B cell (primary cell): Measurements from ENCODE around the gene HDGF. TPM values are rescaled to one million over a fixed set of nuclear protein-coding genes. Genes with fewer than 3 reads are reported as not detected.

Source experiments
- ATAC-seq: fragments of 200-7000 bp; cut with Tn5 transposase; one replicate; pipeline ENCODE4 v1.10.0; 2021; ENCODE audit warnings: low read depth, mild to moderate bottlenecking, moderate number of reproducible peaks, moderate library complexity
- CTCF ChIA-PET: fragments of 350-600 bp; sonication (Branson Sonifier 250); formaldehyde crosslinking; loops from one replicate; lab custom pipeline; 2021; ENCODE audit warnings: antibody characterized with exemption, inconsistent platforms; lab: Charles Lee
- POLR2A ChIA-PET: fragments of 350-600 bp; sonication (Branson Sonifier 250); formaldehyde crosslinking; loops from one replicate; lab custom pipeline; 2021; ENCODE audit warnings: antibody characterized with exemption; lab: Charles Lee
- DNase-seq: peaks from one replicate; pipeline ENCODE4 v3.0.0; 2013
- H2AFZ ChIP-seq: 2 replicates; pipeline ENCODE4 v1.6.1; 2012; ENCODE audit warnings: mild to moderate bottlenecking, low read depth, low read length; ENCODE audit not compliant: insufficient read depth, poor library complexity, severe bottlenecking
- H3K27ac ChIP-seq, 2 donors: 1 replicate in 1 of 2; 2 replicates in 1 of 2; pipeline ENCODE4 v1.5.1; 2012 to 2013; ENCODE audit warnings: low read length in 2 of 2, mild to moderate bottlenecking in 2 of 2, moderate library complexity in 1 of 2
- H3K27me3 ChIP-seq, 4 experiments: fragments of 200-600 bp in 1 of 4; sonication (generic) in 1 of 4; replicated peaks in 1 of 4; 1 replicate in 2 of 4; 2 replicates in 2 of 4; pipeline versions ENCODE4 v1.6.1 to v1.7.0; 2013 to 2016; ENCODE audit warnings: low read length in 3 of 4, mild to moderate bottlenecking in 2 of 4, mixed read lengths in 1 of 4, moderate library complexity in 1 of 4; ENCODE audit not compliant: insufficient read depth in 4 of 4, control insufficient read depth in 3 of 4; ENCODE audit errors: control extremely low read depth in 1 of 4
- H3K36me3 ChIP-seq, 2 experiments: replicated peaks in 1 of 2; 1 replicate in 1 of 2; 2 replicates in 1 of 2; pipeline versions ENCODE4 v1.6.1 to v1.7.1; 2013; ENCODE audit warnings: low read length in 1 of 2; ENCODE audit not compliant: insufficient read depth in 2 of 2, control insufficient read depth in 1 of 2; ENCODE audit errors: control extremely low read depth in 1 of 2, extremely low read depth in 1 of 2
- H3K4me1 ChIP-seq, 2 donors: fragments of 200-600 bp in 1 of 2; sonication (generic) in 1 of 2; 1 replicate in 1 of 2; 2 replicates in 1 of 2; pipeline versions ENCODE4 v1.5.1 to v1.6.1; 2013 to 2017; ENCODE audit warnings: low read length in 2 of 2; ENCODE audit not compliant: control insufficient read depth in 2 of 2, insufficient read depth in 2 of 2
- H3K4me2 ChIP-seq: replicated peaks from 2 replicates; pipeline ENCODE3; 2012; ENCODE audit warnings: mild to moderate bottlenecking, low read depth, low read length; ENCODE audit not compliant: poor library complexity, severe bottlenecking
- H3K4me3 ChIP-seq, 5 experiments: fragments of 200-600 bp in 1 of 5; sonication (generic) in 1 of 5; 1 replicate in 3 of 5; 2 replicates in 2 of 5; pipeline versions ENCODE4 v1.5.1 to v1.7.0; 2011 to 2016; ENCODE audit warnings: low read length in 4 of 5, mild to moderate bottlenecking in 4 of 5, low read depth in 2 of 5, control low read depth in 1 of 5, moderate library complexity in 1 of 5; ENCODE audit not compliant: insufficient read depth in 1 of 5; ENCODE audit errors: control extremely low read depth in 1 of 5, extremely low read depth in 1 of 5
- H3K79me2 ChIP-seq: fragments of 200-600 bp; sonication (generic); one replicate; pipeline ENCODE4 v1.6.0; 2016; ENCODE audit warnings: low read length; ENCODE audit not compliant: control insufficient read depth, insufficient read depth
- H3K9ac ChIP-seq: fragments of 200-600 bp; sonication (generic); 2 replicates; pipeline ENCODE4 v1.6.1; 2017; ENCODE audit warnings: mild to moderate bottlenecking, low read length, moderate library complexity
- H3K9me3 ChIP-seq, 3 donors: one replicate each; pipeline versions ENCODE4 v1.6.1 to v1.7.1; 2013; ENCODE audit warnings: low read length in 2 of 3; ENCODE audit not compliant: control insufficient read depth in 2 of 3, insufficient read depth in 1 of 3; ENCODE audit errors: control extremely low read depth in 1 of 3
- H4K20me1 ChIP-seq: 2 replicates; pipeline ENCODE4 v1.6.0; 2012; ENCODE audit warnings: mild to moderate bottlenecking, low read length; ENCODE audit not compliant: insufficient read depth, control insufficient read depth, poor library complexity, severe bottlenecking
- H3K27ac Mint-ChIP-seq: one replicate; pipeline ENCODE4 v1.8.0; 2021; ENCODE audit warnings: mixed read lengths
- H3K27me3 Mint-ChIP-seq: one replicate; pipeline ENCODE4 v1.8.0; 2021; ENCODE audit warnings: mixed read lengths
- H3K4me1 Mint-ChIP-seq: one replicate; pipeline ENCODE4 v1.8.0; 2021; ENCODE audit warnings: mixed read lengths
- H3K4me3 Mint-ChIP-seq: one replicate; pipeline ENCODE4 v1.8.0; 2021; ENCODE audit warnings: mixed read lengths
- H3K9me3 Mint-ChIP-seq: one replicate; pipeline ENCODE4 v1.8.0; 2022; ENCODE audit warnings: mixed read lengths; ENCODE audit not compliant: insufficient read depth
- EZH2 ChIP-seq: IDR thresholded peaks from 2 replicates; pipeline ENCODE4 v1.6.1; 2012; ENCODE audit warnings: borderline replicate concordance, low read depth, mild to moderate bottlenecking, moderate library complexity, low read length; ENCODE audit not compliant: insufficient read depth, poor library complexity, severe bottlenecking
- WGBS: methylation state at CpG from one replicate; pipeline ENCODE4 v1.1.5; 2013; ENCODE audit warnings: missing lambda C conversion rate; ENCODE audit not compliant: insufficient coverage; 5-methylcytosine and 5-hydroxymethylcytosine counted together
- intact Hi-C: fragments of 100-400 bp; cut with micrococcal nuclease; formaldehyde crosslinking; loops from one replicate; pipeline ENCODE4 v1.10.0; 2022
- polyA plus RNA-seq: library from polyadenylated mRNA; depleted of rRNA; stranded (reverse); fragments of >200 nt; gene quantifications from 2 replicates; pipeline ENCODE4 v1.2.3, GENCODE V29; 2012
- total RNA-seq, 2 donors: library from RNA; stranded (reverse); fragments of 120-200 nt in 1 of 2; gene quantifications; 1 replicate in 1 of 2; 2 replicates in 1 of 2; pipeline versions ENCODE4 v1.2.3 to v1.2.4, GENCODE V29; 2013 to 2022
- TF ChIP-seq, protein P1 (sequence below): fragments of 200-600 bp; IDR thresholded peaks from one replicate; pipeline ENCODE4 v1.8.0; 2022; ENCODE audit warnings: antibody characterized with exemption, mild to moderate bottlenecking

The HDGF gene
- total and polyA plus RNA-seq, 2 donors (not counting 1 experiment from before 2014, with no cell fraction given): 40.3 to 89.9 TPM

DNA sequence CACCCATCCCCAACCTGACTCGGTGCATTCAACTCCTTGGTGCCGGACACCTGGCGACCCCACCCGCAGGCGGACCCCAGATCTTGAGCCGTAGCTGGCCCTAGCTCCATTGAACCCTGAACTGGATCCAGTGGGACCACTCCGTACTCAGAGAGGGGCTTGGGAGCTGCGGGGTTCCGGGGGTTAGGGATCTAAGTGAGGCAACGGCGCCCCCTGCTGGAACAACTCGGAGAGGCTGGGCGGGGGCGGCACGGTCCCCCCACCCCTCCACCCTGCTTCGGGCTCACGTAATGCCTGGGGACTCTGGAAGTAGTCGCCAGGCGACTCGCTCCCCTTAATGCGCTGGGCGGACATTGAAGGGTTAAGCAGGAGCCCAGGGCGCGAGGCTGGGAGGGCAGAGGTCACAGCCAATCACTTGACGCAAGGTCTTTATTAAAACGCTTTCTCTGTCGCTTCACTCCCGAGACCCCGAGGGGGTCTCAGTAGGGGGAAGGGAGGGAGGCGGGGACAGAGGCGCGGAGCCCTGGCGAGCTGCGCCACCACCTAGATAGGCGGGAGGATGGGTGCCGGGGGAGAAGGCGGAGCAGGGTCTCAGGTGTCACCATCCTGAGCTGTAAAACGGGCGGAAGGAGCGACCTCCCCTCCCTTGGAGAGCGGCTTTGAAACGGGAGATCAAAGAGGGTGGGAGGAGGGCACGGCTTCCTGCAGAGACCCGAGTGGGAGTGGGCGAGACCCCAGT, 45.4 kb downstream of the HDGF start:
- peaks cover 0 to 3% (median 0%) of the 10 kb centered on the region in 3 donors for H3K9me3 ChIP-seq
- ATAC-seq: peak; percentile 68
- H2AFZ ChIP-seq: peak overlapping the region; percentile 71
- peaks cover 28% of the 10 kb centered on the region in 2 donors for H3K4me1 ChIP-seq
- peaks cover 32% of the 10 kb centered on the region for H3K4me1 Mint-ChIP-seq
- no peak overlapping the region for H3K27ac ChIP-seq
- H3K27me3 ChIP-seq: peaks cover 3 to 51% (median 31%) of the 10 kb centered on the region in 4 experiments
- TF ChIP-seq, protein P1, sequence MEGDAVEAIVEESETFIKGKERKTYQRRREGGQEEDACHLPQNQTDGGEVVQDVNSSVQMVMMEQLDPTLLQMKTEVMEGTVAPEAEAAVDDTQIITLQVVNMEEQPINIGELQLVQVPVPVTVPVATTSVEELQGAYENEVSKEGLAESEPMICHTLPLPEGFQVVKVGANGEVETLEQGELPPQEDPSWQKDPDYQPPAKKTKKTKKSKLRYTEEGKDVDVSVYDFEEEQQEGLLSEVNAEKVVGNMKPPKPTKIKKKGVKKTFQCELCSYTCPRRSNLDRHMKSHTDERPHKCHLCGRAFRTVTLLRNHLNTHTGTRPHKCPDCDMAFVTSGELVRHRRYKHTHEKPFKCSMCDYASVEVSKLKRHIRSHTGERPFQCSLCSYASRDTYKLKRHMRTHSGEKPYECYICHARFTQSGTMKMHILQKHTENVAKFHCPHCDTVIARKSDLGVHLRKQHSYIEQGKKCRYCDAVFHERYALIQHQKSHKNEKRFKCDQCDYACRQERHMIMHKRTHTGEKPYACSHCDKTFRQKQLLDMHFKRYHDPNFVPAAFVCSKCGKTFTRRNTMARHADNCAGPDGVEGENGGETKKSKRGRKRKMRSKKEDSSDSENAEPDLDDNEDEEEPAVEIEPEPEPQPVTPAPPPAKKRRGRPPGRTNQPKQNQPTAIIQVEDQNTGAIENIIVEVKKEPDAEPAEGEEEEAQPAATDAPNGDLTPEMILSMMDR: peak; percentile 82
- TF ChIP-seq EZH2: no peak
- WGBS: 2% methylated on average over 44 of the region's 45 CpGs
- POLR2A ChIA-PET: interaction anchor here (1.1 to 2.1 kb wide), 2 partner anchors 22 to 28 kb away, joined by 4 to 7 read pairs; partner anchors contain the start of genes ISG20L2 and METTL25B
- peak overlapping the region; percentile 74 for H3K9ac ChIP-seq
- peak; percentile 79 for DNase-seq
- peak overlapping the region in 4 of 5 experiments; percentile 54 to 70 (median 58) for H3K4me3 ChIP-seq
- H3K9me3 Mint-ChIP-seq: no peaks in the 10 kb centered on the region
- H3K4me2 ChIP-seq: peak overlapping the region; percentile 99
- CTCF ChIA-PET: interaction anchor here (1.0 to 7.6 kb wide), 18 partner anchors 10 to 184 kb away, joined by 3 to 80 read pairs (median 6); partner anchors contain the start of genes ISG20L2, METTL25B, MRPL24 and NES
- no peak overlapping the region for H3K27ac Mint-ChIP-seq
- intact Hi-C loops: loop anchor here (1.0 to 5.0 kb wide), 2 partner anchors 17 to 156 kb away; partner anchors contain the start of gene NTRK1
- no peaks in the 10 kb centered on the region for H3K36me3 ChIP-seq
- peaks cover 7% of the 10 kb centered on the region for H4K20me1 ChIP-seq
- H3K79me2 ChIP-seq: no peaks in the 10 kb centered on the region
- peak overlapping the region; percentile 89 for H3K4me3 Mint-ChIP-seq
- H3K27me3 Mint-ChIP-seq: peaks cover 20% of the 10 kb centered on the region
